GM18498 (cell line): Measurements from ENCODE around the gene HSF2BP.
"Not testable (repeated sequence)": the region's sequence is repeated elsewhere in the genome, so short reads cannot be mapped to it uniquely, and the experiment has no call there.

Experiments used
- ATAC-seq: cut with Tn5 transposase; IDR thresholded peaks from one replicate; pipeline ENCODE4 v1.9.1; 2021; ENCODE audit warnings: mild to moderate bottlenecking, moderate library complexity; ENCODE audit not compliant: unreplicated experiment

HSF2BP gene

DNA sequence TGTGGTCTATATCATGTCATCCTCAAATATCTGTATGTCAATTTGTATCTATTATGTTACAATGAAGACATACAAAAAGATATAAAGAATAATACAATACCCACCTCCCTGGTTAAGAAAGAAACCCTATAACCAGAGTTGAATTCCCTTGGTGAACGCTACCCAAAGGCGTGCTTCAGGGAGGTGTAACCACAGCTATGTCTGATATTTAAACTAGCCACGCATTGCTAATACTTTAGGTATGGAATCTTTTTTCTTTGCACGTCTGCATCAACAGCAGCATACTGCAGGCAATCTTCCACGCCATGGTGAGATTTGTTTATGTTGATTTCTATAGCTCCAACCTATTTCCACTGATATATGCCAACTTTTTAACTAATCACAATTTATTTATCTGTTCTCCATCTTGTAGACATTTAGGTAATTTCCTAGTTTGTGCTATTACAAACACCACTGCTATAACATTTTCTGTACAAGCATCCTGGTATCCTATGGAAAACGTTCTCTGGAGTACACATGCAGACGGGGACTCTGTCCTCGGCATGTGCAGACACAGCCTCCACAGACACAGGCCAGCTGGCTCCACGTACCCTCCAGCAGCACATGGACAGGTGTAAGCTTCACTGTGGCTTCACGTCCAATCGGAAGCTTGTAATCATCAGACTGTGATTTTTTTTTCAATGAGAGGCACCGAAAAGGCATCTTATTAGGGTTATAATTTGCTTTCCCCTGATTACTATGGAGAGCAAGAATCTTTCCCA, 58.5 kb downstream of the HSF2BP start:
- ATAC-seq = no peak

DNA sequence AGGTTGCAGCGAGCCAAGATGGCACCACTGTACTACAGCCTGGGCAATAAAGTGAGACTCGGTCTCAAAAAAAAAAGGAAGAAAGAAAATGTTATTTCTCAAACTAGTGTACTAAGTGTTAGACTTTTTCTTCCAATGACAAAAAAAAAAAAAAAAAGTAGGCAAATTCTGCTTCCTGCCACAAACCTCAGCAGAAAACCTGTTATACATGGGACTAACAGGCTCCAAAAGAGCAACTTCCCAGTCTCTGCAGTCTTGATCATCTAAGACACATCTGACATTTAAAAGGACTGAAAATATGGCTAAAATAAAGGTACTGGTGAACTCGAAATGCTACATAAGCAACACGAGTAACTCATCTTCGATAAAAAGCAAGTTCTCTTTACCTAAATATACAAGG, 59.6 kb downstream of the HSF2BP start:
- ATAC-seq = no peak

DNA sequence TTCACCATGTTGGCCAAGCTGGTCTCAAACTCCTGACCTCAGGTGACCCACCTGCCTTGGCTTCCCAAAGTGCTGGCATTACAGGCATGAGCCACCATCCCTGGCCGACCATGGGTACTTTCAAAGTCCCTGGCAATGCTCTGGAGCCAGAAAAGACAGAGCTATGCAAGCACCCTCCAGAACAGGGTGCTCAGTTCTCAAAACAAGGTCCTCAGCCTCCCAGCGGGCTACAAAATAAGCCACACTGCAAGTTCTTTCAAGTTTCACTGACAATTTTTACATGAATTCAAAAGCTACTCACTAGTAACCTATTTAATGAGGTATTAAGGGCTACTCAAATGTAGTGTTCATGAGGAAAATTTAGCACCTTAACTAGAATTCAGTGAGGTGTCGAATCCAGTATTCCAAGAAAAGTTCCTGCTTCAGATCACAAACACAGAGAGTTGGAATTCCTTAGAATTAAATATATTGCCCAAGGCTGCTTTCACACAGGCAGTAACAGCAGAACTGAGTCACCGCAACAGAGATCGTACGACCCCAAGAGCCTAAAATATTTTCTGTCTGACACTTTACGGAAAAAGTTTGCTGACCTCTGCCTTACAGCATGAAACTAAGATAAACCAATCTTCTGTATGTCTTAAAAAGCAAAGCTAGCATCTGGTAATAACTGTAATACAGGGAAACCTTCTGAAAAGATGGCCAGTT, 60.7 kb downstream of the HSF2BP start:
- no peak for ATAC-seq

- ATAC-seq = no peak
Measured at GRCh38 chr21:43597540-43598250, 61.6 kb downstream of the HSF2BP start.

- no peak for ATAC-seq
Measured at GRCh38 chr21:43597052-43597451, 62.2 kb downstream of the HSF2BP start.

DNA sequence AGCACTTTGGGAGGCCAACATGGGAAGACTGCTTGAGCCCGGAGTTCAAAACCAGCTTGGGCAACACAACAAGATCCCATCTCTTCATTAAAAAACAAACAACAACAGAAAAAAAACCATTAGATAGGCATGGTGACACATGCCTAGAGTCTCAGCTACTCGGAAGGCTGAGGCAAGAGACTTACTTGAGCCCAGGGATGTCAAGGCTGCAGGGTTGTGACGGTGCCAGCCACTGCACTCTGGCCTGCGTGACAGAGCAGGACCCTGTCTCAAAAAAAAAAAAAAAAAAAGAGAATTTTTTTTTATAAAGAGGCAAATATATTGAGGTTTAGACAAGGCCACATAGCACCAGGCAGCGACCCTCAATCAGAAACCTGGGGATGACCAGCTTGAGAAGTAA, 62.7 kb downstream of the HSF2BP start:
- no peak for ATAC-seq

DNA sequence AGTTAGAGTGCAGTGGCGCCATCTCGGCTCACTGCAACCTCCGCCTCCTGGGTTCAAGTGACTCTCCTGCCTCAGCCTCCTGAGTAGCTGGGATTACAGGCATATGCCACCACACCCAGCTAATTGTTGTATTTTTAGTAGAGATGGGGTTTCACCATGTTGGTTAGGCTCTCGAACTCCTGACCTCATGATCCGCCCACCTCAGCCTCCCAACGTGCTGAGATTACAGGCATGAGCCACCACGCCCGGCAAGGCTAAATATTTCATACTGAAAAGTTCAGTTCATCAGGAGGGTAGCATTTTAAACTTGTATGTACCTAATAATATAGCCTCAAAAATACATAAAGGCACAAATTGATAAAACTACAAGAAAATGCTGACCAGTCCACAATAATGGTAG, 63.5 kb downstream of the HSF2BP start:
- ATAC-seq = not testable (repeated sequence)

- ATAC-seq = no peak
Measured at GRCh38 chr21:43593078-43593477, 66.2 kb downstream of the HSF2BP start.

- no peak for ATAC-seq
Measured at GRCh38 chr21:43591571-43591970, 67.7 kb downstream of the HSF2BP start.

DNA sequence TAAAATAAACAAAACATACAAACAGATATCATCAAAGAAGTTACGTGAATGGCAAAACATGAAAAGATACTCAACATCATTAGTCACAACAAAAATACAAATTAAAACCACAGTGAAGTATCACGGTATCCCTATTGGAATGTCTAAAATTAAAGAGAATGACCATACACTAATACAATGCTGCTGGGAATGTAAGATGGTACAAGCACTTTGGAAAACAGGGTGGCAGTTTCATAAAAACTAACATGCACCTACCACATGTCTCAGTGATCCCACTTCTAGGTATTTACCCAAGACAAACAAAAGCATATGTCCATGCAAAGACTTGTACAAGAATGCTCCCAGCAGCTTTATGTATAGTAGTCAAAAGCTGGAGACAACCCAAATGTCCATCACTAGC, 69.1 kb downstream of the HSF2BP start:
- ATAC-seq = no peak

DNA sequence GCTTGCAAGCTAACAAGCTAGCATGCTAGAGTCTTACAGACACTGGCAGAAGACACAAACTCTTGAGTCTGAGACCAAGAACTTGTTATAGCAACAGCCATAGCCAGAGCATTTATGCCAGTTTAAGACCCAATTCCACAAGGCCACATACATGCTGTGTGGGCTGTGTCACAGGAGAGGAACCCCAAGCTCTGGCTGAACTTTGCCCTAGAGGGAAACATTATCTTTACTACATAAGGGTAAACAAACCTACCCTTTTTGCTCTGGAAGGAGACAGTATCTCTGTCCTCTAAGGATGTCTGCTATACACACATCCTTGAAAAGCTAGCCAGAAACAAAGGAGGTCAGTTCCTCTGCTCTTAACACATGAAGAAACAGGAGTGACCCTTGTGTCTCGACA, 70.3 kb downstream of the HSF2BP start:
- no peak for ATAC-seq

DNA sequence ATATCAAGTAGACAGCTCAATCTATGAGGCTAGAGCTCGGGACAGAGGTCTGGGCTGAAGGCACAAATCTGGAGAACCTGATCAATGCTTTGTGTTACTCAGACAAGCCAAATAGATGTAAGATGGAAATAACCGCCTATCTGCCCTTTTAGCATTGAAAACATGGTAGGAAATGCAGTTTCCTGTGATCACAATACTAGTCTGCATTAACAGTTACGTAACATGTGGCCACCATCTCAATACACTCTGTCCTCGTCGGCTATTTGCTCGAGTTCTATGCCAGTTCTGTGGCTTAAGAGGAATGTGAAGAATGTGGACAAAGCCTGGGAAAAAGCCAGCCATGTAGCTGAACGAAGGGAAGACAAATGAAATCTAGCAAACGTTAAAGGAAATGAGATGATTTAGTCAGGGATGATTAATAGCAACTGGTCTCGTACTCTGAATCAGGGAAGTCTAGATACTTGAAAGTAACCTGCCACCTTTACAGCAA, 73.3 kb downstream of the HSF2BP start:
- no peak for ATAC-seq

DNA sequence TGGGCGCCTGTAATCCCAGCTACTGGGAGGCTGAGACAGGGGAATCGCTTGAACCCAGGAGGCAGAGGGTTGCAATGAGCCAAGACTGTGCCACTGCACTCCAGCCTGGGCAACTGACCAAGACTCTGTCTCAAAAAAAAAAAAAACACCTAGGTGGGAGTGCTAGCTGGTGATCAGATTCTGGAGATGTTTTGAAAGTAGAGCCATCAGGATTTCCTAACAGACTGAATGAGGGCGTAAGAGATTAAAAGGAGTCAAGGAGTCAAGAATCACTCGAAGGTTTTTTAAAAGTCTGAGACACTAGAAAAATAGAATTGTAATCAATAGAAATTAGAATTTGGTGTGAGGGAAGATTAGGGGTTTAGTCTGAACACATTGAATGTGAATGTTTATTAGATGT, 73.8 kb downstream of the HSF2BP start:
- no peak for ATAC-seq

DNA sequence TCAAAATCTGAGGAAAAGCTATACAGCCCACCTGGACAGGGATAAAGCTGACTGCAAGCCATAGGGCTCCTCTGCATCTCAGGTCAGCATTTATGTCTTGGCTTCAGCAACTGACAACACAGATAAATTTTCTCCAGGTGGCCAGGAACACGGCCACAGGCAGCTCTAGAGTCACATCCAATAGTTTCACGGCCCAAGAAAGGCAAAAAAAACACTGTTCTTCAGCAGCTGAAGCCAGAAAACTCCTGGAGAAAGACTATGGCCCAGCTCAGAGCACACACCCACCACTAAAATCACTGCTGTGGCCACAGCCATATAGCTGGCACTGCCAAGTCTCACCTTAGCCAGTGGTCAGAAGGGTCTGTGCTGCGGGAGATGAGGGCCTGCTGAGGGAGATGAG, 77.8 kb downstream of the HSF2BP start:
- ATAC-seq = no peak

- ATAC-seq = no peak
Measured at GRCh38 chr21:43578677-43579303, 80.5 kb downstream of the HSF2BP start.

DNA sequence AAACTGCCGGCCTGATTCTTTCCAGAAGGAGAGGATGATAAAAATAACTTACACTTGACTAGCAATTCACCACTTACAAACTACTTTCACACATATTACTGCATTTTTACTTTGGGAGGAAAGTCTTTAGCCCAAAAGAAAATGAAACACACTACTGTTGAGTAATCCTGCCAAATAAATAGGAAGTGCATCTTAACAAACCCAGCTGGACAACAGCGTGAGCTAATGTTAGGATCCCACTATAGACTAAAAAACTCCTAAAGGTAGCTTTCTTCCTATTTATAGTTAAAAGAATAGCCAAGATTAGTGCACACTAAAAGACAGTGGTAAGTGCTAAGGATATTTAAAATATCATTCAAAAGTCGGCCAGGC, 83.8 kb downstream of the HSF2BP start:
- ATAC-seq = no peak

- ATAC-seq = no peak
Measured at GRCh38 chr21:43574741-43575472, 84.4 kb downstream of the HSF2BP start.

DNA sequence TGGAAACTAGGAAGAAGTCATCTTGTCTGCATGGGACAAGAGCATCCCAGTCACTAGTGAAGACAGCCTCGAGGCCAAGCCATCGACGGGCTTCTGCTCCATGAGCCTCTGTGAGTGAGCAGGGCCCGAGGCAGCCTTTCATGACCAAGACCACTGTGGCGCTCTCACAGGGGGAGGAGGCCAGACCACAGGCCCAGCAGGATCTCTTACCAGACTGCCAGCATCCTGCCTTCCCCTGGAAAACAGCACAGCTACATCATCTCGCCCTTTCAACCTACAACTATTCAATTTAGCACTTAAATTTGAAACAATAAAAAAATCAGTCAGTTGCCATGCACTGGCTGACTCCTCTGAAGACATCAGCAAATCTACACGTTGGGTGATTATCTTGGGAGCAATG, 85.4 kb downstream of the HSF2BP start:
- ATAC-seq = no peak

- no peak for ATAC-seq
Measured at GRCh38 chr21:43572446-43572845, 86.8 kb downstream of the HSF2BP start.

GRCh38 chr21:43571976-43572375, 87.3 kb downstream of the HSF2BP start:
- no peak for ATAC-seq

GRCh38 chr21:43570195-43570594, 89.1 kb downstream of the HSF2BP start:
- not testable (repeated sequence) for ATAC-seq
